ENCODE measurements around the gene USP34.

DNA sequence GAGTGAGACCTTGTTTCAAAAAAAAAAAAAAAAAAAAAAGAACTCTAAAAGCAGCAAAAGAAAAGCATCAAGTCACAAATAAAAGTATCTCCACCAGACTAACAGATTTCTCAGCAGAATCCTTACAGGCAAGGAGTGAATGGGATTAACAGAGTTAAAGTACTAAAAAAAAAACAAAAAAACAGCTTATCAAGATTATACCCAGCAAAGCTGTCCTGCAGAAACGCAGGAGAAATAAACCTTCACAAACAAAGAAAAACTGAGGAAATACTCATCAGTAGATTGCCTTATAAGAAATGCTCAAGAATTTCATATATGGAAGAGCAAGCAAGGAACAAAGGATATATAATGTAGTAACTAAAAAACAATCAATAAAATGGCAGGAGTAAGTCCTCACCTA is 35.6 kb downstream of the USP34 start:
- no peak for TF ChIP-seq CTCF (IDR thresholded peaks at IDR 0.05)
- no peak for TF ChIP-seq POLR2AphosphoS5 (IDR thresholded peaks at IDR 0.05; ENCODE audit: low read depth, low read length)
